Measurements from ENCODE around the gene DMAP1.

Gene DMAP1

GRCh38 chr1:44228218-44228617, 14.9 kb downstream of the DMAP1 start:
- DNase-seq, result no peak

GRCh38 chr1:44229435-44230167, 16.3 kb downstream of the DMAP1 start:
- DNase-seq, result no peak

GRCh38 chr1:44230796-44231195, 17.5 kb downstream of the DMAP1 start:
- DNase-seq, result no peak

GRCh38 chr1:44233593-44233992, 20.3 kb downstream of the DMAP1 start:
- DNase-seq, result no peak

- DNase-seq, result no peak
Measured at GRCh38 chr1:44235808-44236207, 22.5 kb downstream of the DMAP1 start.

- no peak for DNase-seq
Measured at GRCh38 chr1:44236490-44237272, 23.4 kb downstream of the DMAP1 start.

GRCh38 chr1:44237721-44238457, 24.6 kb downstream of the DMAP1 start:
- DNase-seq, result peak; percentile 46

- DNase-seq, result no peak
Measured at GRCh38 chr1:44238660-44239059, 25.4 kb downstream of the DMAP1 start.

- DNase-seq, result no peak
Measured at GRCh38 chr1:44239331-44239960, 26.2 kb downstream of the DMAP1 start.

- DNase-seq, result no peak
Measured at GRCh38 chr1:44239961-44240371, 26.7 kb downstream of the DMAP1 start.

GRCh38 chr1:44240802-44241671, 27.8 kb downstream of the DMAP1 start:
- no peak for DNase-seq

GRCh38 chr1:44242746-44243145, 29.5 kb downstream of the DMAP1 start:
- no peak for DNase-seq

- DNase-seq, result no peak
Measured at GRCh38 chr1:44243782-44244495, 30.7 kb downstream of the DMAP1 start.

- DNase-seq, result no peak
Measured at GRCh38 chr1:44244986-44245385, 31.7 kb downstream of the DMAP1 start.

- no peak for DNase-seq
Measured at GRCh38 chr1:44246806-44247205, 33.5 kb downstream of the DMAP1 start.

GRCh38 chr1:44249543-44249942, 36.3 kb downstream of the DMAP1 start:
- DNase-seq, result no peak

GRCh38 chr1:44250068-44250781, 37.0 kb downstream of the DMAP1 start:
- no peak for DNase-seq

- no peak for DNase-seq
Measured at GRCh38 chr1:44251486-44251885, 38.2 kb downstream of the DMAP1 start.

- no peak for DNase-seq
Measured at GRCh38 chr1:44251989-44252671, 38.9 kb downstream of the DMAP1 start.

GRCh38 chr1:44254392-44254910, 41.2 kb downstream of the DMAP1 start:
- no peak for DNase-seq
